Liver (tissue), 9 donors: ENCODE data around the gene SP3. TPM values are rescaled to one million over a fixed set of nuclear protein-coding genes. Genes with fewer than 3 reads are reported as not detected.

ENCODE experiments used
- DNase-seq: peaks from one replicate; pipeline ENCODE4 v3.0.0-alpha.2; 2017; ENCODE audit warnings: low spot score
- H3K27ac ChIP-seq, 2 donors: one replicate each; pipeline ENCODE4 v1.7.0; 2013; ENCODE audit warnings: inconsistent platforms in 2 of 2, low read length in 2 of 2, control low read depth in 1 of 2, low read depth in 1 of 2, mild to moderate bottlenecking in 1 of 2
- H3K27me3 ChIP-seq, 4 donors: one replicate each; pipeline versions ENCODE4 v1.6.1 to v1.7.0; 2013; ENCODE audit warnings: low read length in 3 of 4, inconsistent platforms in 1 of 4, mild to moderate bottlenecking in 1 of 4, moderate library complexity in 1 of 4; ENCODE audit not compliant: control insufficient read depth in 4 of 4, insufficient read depth in 4 of 4
- H3K36me3 ChIP-seq, 4 donors: one replicate each; pipeline versions ENCODE4 v1.6.1 to v1.7.0; 2013; ENCODE audit warnings: low read length in 3 of 4, mild to moderate bottlenecking in 3 of 4, low read depth in 1 of 4, moderate library complexity in 1 of 4; ENCODE audit not compliant: control insufficient read depth in 4 of 4, insufficient read depth in 3 of 4
- H3K4me1 ChIP-seq, 4 donors: one replicate each; pipeline versions ENCODE4 v1.6.1 to v1.7.0; 2013; ENCODE audit warnings: low read length in 3 of 4, mild to moderate bottlenecking in 3 of 4, moderate library complexity in 1 of 4; ENCODE audit not compliant: control insufficient read depth in 4 of 4, insufficient read depth in 4 of 4
- H3K4me3 ChIP-seq, 3 donors: one replicate each; pipeline versions ENCODE4 v1.6.1 to v1.7.0; 2013; ENCODE audit warnings: low read length in 3 of 3, control low read depth in 1 of 3, low read depth in 1 of 3, mild to moderate bottlenecking in 1 of 3
- H3K9ac ChIP-seq, 2 donors: one replicate each; pipeline ENCODE4 v1.7.0; 2013; ENCODE audit warnings: low read length in 2 of 2, mild to moderate bottlenecking in 2 of 2, moderate library complexity in 2 of 2, control low read depth in 1 of 2, low read depth in 1 of 2
- H3K9me3 ChIP-seq, 4 donors: one replicate each; pipeline versions ENCODE4 v1.6.1 to v1.7.0; 2013; ENCODE audit warnings: low read length in 3 of 4; ENCODE audit not compliant: control insufficient read depth in 4 of 4
- ATF3 ChIP-seq: IDR thresholded peaks from 2 replicates; pipeline ENCODE4 v1.6.1; 2016; ENCODE audit warnings: antibody characterized with exemption
- EGR1 ChIP-seq, 2 donors: IDR thresholded peaks; 2 replicates each; pipeline ENCODE4 v1.6.1; 2016 to 2018; ENCODE audit warnings: antibody characterized with exemption in 2 of 2, low read depth in 2 of 2
- FOXA1 ChIP-seq: IDR thresholded peaks from 2 replicates; pipeline ENCODE4 v1.6.1; 2016; ENCODE audit warnings: antibody characterized with exemption
- FOXA2 ChIP-seq: IDR thresholded peaks from 2 replicates; pipeline ENCODE4 v1.6.1; 2016; ENCODE audit warnings: antibody characterized with exemption
- GABPA ChIP-seq, 2 donors: IDR thresholded peaks in 1 of 2; conservative IDR thresholded peaks in 1 of 2; 2 replicates each; pipeline ENCODE4 v1.6.1; 2016; ENCODE audit warnings: antibody characterized with exemption in 2 of 2, mild to moderate bottlenecking in 1 of 2, moderate library complexity in 1 of 2
- HNF4A ChIP-seq, 2 donors: conservative IDR thresholded peaks; 2 replicates each; pipeline ENCODE4 v1.6.1; 2016; ENCODE audit warnings: antibody characterized with exemption in 2 of 2, mild to moderate bottlenecking in 2 of 2
- NR2F2 ChIP-seq: IDR thresholded peaks from 2 replicates; pipeline ENCODE4 v1.6.1; 2016; ENCODE audit warnings: antibody characterized with exemption
- RAD21 ChIP-seq, 2 donors: IDR thresholded peaks; 2 replicates each; pipeline ENCODE4 v1.6.1; 2016; ENCODE audit warnings: antibody characterized with exemption in 2 of 2, mild to moderate bottlenecking in 2 of 2
- RXRA ChIP-seq, 2 donors: IDR thresholded peaks; 2 replicates each; pipeline ENCODE4 v1.6.1; 2017 to 2018; ENCODE audit warnings: antibody characterized with exemption in 2 of 2, mild to moderate bottlenecking in 1 of 2
- SP1 ChIP-seq: IDR thresholded peaks from 2 replicates; pipeline ENCODE4 v1.6.1; 2018; ENCODE audit warnings: antibody characterized with exemption, mild to moderate bottlenecking
- TAF1 ChIP-seq: conservative IDR thresholded peaks from 2 replicates; pipeline ENCODE4 v1.6.1; 2016; ENCODE audit warnings: antibody characterized with exemption, mild to moderate bottlenecking
- YY1 ChIP-seq: IDR thresholded peaks from 2 replicates; pipeline ENCODE4 v1.6.1; 2016; ENCODE audit warnings: antibody characterized with exemption, mild to moderate bottlenecking
- ZBTB33 ChIP-seq: IDR thresholded peaks from 2 replicates; pipeline ENCODE4 v1.6.1; 2016; ENCODE audit warnings: antibody characterized with exemption
- WGBS: extraction: QIAGEN DNeasy Blood & Tissue Kit; methylation state at CpG from one replicate; pipeline ENCODE4 v1.1.7; 2013; 5-methylcytosine and 5-hydroxymethylcytosine counted together
- polyA plus RNA-seq, 2 donors: library from polyadenylated mRNA; stranded (reverse) in 1 of 2; unstranded in 1 of 2; fragments of 200-250 nt in 1 of 2; fragments of >200 nt in 1 of 2; fragmentation: Nextera tagmentation in 1 of 2; extraction: Ambion mirVana in 1 of 2; gene quantifications; one replicate each; pipeline versions ENCODE4 v1.2.1 to v1.2.3, GENCODE V29; 2013 to 2015
- total RNA-seq, 2 donors: library from RNA; depleted of rRNA; stranded (reverse); fragments of >200 nt; gene quantifications; one replicate each; pipeline ENCODE4 v1.2.3, GENCODE V29; 2014
- TF ChIP-seq, protein P1 (sequence below): fragments of 150-350 bp; IDR thresholded peaks from 2 replicates; pipeline ENCODE4 v1.5.1; 2017; ENCODE audit warnings: improper control_type of control experiment, low read depth, low read length; ENCODE audit not compliant: missing input control
- TF ChIP-seq, protein P2 (sequence below): IDR thresholded peaks from 2 replicates; pipeline ENCODE4 v1.6.1; 2016; ENCODE audit warnings: antibody characterized with exemption
- TF ChIP-seq, protein P3 (sequence below): IDR thresholded peaks from 2 replicates; pipeline ENCODE4 v1.6.1; 2016; ENCODE audit warnings: antibody characterized with exemption, mild to moderate bottlenecking
- donor health status: healthy.
- donor health status: healthy.
- donor health status: healthy.
- donor health status: healthy.
- donor health status: healthy.

Gene SP3
- total and polyA plus RNA-seq, 4 donors: 10.0 to 83.7 (median 33.2) TPM

DNA sequence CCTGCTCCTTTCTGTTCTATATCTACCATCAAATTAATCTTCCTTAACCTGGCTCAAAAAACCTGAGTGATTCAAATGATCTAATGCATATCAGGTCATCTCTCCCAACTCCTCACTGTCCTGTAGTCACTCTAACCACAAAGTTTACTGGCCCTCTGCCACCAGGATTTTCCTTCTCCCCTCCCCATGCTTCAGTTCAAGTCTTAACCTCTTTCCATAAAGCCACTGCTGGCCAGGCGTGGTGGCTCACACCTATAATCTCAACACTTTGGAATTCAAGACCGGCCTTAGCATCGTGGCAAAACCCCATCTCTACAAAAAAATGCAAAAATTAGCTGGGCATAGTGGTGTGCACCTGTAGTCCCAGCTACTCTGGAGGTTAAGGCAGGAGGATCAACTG, 7.5 kb upstream of the SP3 start:
- no peak overlapping the region for H3K9ac ChIP-seq

More for the DNA sequence above, 7.5 kb upstream of the SP3 start:
- no peaks in the 10 kb centered on the region for H3K9me3 ChIP-seq
- H3K27ac ChIP-seq: no peak overlapping the region
- no peak for TF ChIP-seq EGR1 (IDR thresholded peaks at IDR 0.05; ENCODE audit: low read depth in 2 of 2)
- no peak for TF ChIP-seq ATF3
- TF ChIP-seq YY1: no peak
- TF ChIP-seq, protein P1, sequence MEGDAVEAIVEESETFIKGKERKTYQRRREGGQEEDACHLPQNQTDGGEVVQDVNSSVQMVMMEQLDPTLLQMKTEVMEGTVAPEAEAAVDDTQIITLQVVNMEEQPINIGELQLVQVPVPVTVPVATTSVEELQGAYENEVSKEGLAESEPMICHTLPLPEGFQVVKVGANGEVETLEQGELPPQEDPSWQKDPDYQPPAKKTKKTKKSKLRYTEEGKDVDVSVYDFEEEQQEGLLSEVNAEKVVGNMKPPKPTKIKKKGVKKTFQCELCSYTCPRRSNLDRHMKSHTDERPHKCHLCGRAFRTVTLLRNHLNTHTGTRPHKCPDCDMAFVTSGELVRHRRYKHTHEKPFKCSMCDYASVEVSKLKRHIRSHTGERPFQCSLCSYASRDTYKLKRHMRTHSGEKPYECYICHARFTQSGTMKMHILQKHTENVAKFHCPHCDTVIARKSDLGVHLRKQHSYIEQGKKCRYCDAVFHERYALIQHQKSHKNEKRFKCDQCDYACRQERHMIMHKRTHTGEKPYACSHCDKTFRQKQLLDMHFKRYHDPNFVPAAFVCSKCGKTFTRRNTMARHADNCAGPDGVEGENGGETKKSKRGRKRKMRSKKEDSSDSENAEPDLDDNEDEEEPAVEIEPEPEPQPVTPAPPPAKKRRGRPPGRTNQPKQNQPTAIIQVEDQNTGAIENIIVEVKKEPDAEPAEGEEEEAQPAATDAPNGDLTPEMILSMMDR: no peak
- TF ChIP-seq NR2F2: no peak
- TF ChIP-seq RAD21 (IDR thresholded peaks at IDR 0.05): no peak
- TF ChIP-seq FOXA2: no peak
- TF ChIP-seq HNF4A (conservative IDR thresholded peaks at IDR 0.05): no peak
- TF ChIP-seq TAF1: no peak
- no peak for TF ChIP-seq ZBTB33
- TF ChIP-seq, protein P2, sequence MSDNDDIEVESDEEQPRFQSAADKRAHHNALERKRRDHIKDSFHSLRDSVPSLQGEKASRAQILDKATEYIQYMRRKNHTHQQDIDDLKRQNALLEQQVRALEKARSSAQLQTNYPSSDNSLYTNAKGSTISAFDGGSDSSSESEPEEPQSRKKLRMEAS: no peak
- TF ChIP-seq, protein P3, sequence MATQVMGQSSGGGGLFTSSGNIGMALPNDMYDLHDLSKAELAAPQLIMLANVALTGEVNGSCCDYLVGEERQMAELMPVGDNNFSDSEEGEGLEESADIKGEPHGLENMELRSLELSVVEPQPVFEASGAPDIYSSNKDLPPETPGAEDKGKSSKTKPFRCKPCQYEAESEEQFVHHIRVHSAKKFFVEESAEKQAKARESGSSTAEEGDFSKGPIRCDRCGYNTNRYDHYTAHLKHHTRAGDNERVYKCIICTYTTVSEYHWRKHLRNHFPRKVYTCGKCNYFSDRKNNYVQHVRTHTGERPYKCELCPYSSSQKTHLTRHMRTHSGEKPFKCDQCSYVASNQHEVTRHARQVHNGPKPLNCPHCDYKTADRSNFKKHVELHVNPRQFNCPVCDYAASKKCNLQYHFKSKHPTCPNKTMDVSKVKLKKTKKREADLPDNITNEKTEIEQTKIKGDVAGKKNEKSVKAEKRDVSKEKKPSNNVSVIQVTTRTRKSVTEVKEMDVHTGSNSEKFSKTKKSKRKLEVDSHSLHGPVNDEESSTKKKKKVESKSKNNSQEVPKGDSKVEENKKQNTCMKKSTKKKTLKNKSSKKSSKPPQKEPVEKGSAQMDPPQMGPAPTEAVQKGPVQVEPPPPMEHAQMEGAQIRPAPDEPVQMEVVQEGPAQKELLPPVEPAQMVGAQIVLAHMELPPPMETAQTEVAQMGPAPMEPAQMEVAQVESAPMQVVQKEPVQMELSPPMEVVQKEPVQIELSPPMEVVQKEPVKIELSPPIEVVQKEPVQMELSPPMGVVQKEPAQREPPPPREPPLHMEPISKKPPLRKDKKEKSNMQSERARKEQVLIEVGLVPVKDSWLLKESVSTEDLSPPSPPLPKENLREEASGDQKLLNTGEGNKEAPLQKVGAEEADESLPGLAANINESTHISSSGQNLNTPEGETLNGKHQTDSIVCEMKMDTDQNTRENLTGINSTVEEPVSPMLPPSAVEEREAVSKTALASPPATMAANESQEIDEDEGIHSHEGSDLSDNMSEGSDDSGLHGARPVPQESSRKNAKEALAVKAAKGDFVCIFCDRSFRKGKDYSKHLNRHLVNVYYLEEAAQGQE: no peak
- TF ChIP-seq GABPA (IDR thresholded peaks at IDR 0.05 in 1 of 2, conservative IDR thresholded peaks at IDR 0.05 in 1 of 2): no peak
- TF ChIP-seq RXRA (IDR thresholded peaks at IDR 0.05): no peak
- TF ChIP-seq SP1: no peak
- no peak for TF ChIP-seq FOXA1
- no peaks in the 10 kb centered on the region for H3K36me3 ChIP-seq
- no peaks in the 10 kb centered on the region for H3K27me3 ChIP-seq
- no peak overlapping the region for H3K4me3 ChIP-seq
- no peak for DNase-seq
- 90% methylated on average over 3 of the region's 3 CpGs for WGBS
- no peaks in the 10 kb centered on the region for H3K4me1 ChIP-seq
